NCI-H146 treated with DMSO at 0.1 percent for 48 hours (cell line): Measurements from ENCODE around the gene MT1X.
A peak's percentile ranks its signal among the peaks of the same experiment; 100 is the strongest.

Experiments used
- DNase-seq: peaks from one replicate; lab custom pipeline; 2025; ENCODE audit not compliant: unreplicated experiment; lab: John Stamatoyannopoulos, UW

The MT1X gene

DNA sequence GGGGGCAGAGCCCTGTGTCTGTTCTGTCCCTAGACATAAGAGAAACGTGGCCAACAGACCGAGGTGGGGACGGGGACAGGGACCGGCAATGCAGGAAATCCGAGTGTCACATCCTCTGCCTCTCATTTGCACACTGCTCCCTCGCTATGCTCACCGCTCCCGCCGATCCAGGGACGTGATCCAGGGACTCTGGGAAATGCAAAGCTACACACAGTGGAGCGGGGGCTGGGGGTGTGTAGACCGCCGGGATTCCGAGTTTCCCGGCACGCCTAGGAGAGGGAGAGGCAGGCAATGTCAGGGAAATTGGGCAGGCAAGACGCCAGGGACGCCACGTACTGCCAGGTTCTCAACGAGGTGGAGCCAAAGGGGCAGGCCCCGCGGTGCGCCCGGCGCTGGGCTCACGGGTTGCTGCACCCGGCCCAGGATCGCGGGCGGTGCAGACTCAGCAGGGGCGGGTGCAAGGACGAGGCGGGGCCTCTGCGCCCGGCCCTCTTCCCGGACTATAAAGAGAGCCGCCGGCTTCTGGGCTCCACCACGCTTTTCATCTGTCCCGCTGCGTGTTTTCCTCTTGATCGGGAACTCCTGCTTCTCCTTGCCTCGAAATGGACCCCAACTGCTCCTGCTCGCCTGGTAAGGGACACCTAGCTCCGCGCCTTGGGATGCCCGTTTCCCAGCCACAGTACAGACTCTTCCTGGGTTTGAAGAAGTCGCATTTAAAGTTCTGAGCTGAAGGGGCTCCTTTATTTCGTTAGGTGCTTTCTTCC, at the start of gene MT1X:
Gene MT1X, plus strand, starts transcription at position 532 of the 764 bp plus-strand sequence. Its CDS starts 71 bp downstream, at position 603.
- peak; percentile 62 for DNase-seq

- DNase-seq = no peak
Observed at GRCh38 chr16:56632848-56633365, 49.4 kb upstream of the MT1X start.

DNA sequence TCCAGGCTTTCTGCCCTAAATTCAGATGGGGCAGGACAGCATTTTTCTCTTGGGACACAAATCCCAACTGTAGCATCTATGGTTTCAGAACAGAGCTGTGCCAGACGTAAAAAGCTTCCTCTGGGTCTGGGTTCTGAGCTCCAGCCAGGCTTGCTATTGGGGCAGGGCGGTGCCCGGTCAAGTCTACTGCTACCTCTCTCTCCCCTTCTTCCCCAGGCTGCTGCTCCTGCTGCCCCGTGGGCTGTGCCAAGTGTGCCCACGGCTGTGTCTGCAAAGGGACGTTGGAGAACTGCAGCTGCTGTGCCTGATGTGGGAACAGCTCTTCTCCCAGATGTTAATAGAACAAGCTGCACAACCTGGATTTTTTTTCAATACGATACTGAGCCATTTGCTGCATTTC, 48.7 kb upstream of the MT1X start:
- no peak for DNase-seq

GRCh38 chr16:56634715-56635440, 47.4 kb upstream of the MT1X start:
- DNase-seq = no peak

DNA sequence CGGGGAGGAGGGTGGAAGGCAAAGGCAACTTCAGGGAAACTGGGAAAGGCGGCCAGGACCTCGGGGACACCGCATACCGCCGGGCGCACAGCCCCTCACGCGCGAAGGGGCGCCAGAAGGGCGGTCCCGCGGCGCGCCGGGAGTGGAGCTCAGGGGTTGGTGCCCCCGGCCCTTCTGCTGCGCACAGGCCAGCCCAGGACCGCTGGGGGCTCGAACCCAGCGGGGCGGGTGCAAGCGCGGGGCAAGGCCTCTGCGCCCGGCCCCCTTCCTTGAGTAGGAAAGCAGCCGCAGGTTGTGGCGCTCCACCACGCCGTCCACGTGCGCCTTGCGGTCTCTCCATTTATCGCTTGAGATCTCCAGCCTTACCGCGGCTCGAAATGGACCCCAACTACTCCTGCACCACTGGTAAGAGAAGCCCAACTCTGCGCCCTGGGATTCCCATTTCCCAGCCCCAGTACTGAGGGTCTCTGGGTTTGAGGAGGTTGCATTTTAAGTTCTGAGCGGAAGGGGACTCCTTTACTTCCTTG, 46.8 kb upstream of the MT1X start:
- no peak for DNase-seq

DNA sequence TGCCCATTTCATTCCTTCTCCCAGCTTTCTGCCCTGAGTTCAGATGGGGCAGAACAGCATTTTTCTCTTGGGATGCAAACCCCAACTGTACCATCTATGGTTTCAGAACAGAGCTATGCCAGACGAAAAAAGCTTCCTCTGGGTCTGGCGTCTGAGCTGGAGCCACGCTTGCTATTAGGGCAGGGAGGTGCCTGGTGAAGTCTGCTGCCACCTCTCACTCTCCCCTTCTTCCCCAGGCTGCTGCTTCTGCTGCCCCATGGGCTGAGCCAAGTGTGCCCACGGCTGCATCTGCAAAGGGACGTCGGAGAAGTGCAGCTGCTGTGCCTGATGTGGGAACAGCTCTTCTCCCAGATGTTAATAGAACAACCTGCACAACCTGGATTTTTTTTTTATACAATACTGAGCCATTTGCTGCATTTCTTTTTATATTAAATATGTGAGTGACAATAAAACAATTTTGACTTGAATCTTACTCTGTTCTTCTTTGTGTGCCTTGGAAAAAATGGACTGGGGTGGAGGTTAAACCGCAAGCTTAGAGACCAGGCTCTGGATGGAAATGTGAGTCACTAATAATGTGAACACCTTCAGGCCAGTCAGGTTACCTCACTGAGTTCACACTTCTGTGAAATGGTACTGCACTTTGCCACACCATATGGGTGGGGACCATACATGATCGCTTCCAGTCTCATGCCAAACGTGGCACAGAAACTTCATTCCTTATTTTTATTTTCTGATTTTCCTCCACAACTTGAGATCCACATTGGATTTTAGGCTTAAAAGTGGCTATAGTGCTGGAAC, 45.5 kb upstream of the MT1X start:
- DNase-seq = no peak

GRCh38 chr16:56637814-56638750, 44.2 kb upstream of the MT1X start, which contains the start of gene MT1A:
TSS of gene MT1A (plus strand) at chr16:56638666. CDS start at chr16:56638739, 73 bp downstream.
- no peak for DNase-seq

GRCh38 chr16:56639045-56639444, 43.2 kb upstream of the MT1X start:
- DNase-seq = no peak

GRCh38 chr16:56640076-56640475, 42.2 kb upstream of the MT1X start:
- DNase-seq = no peak

DNA sequence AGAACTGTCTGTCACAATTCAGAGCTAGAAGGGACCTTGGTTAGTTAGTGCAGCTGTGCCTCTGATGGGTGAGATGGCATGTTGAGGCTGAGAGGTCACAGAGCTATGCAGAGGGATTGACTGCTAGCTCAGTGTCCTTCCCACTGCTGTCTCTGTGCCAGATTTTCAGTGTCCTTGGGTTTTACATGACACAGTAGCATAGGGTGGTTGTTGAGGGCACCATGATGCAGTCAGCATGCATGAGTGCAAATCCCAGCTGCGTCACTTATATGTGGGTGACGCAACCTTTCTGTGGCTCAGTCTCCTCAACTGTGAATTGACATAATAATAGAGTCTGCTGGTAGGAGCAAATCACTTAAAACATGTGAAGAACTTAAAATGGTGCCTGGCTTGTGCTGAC, 41.1 kb upstream of the MT1X start:
- no peak for DNase-seq

DNA sequence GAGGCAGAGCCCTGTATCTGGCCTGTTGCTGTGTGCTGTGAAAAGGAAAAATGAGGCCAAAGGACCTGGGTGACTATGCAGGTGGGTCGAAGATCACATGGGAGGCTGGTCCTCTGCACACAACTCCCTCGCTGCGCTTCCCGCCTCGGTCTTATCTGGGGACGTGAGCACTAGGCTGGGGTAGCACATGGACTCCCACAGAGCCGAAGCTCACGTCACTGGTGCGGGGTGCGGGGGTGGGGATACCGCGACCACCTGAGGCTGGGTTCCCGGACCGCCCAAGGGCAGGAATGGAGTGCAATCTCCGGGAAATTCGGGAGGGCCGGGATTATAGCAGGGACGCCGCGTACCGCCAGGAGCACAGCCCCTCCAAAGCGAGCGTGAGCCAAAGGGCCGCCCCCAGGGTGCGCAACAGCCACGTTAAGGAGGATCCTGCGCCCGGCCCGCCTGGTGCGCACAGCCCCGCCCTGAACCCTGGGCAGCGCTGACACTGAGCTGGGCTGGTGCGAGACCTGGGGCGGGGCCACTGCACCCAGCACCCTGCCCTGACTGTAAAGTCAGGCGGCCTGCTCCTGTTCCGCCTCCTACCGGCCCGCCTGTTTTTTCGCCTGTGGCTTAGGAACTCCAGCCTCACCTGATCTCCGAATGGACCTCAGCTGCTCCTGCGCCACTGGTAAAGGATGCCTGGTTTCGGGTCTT, 39.0 kb upstream of the MT1X start:
- DNase-seq = no peak

DNA sequence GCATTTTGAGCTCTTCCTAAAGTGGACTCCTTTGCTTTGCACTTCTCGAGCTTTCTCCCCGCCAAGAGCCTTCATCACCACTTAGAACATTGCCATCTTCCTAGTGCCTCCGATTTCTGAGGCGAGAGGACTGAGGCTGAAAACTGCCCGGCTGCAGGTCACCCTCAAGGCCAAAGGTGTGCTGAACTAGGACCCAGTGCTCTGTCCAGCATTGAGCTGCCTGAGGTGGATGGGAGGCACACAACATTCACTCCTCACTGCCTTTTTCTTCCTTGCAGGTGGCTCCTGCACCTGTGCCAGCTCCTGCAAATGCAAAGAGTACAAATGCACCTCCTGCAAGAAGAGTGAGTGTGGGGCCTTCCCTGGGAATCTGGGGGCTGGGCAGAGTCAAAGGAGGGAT, 38.4 kb upstream of the MT1X start:
- DNase-seq = no peak

DNA sequence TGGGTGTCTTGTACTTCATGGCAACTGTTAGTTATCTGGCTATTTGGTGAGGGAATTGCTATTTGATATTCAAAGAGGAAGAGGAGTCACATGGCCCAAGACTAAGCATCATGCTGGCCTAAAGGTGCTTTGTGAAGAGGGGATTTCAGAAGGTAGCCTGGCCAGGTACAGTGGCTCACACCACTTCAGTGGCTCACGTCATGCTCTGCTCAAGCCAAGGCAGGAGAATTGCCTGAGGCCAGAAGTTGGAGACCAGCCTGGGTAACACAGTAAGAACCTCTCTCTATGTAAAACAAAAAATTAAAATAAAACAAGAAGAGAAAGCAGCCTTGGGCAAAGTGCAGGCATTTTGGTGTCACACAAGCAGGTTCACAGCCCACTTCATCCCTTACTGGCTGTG, 37.0 kb upstream of the MT1X start:
- DNase-seq = no peak

DNA sequence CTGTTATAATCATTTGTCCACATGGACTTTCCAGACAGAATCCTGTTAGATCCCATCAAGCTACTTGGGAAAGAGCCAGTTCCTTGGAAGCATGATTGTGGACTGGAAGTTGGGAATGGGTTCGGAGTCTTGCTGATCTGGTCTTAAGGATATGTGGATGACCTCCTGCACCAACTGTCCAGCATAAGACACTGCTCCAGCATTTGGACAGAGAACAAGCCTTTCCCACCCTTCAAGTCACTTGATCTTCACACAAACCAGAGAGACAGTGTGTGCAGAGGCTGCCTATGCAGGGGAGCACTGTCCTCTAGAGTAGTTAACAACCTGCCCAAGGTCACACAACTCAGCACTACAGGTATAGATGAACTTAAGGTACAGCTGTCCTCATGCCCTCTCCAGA, 36.4 kb upstream of the MT1X start:
- DNase-seq = no peak

DNA sequence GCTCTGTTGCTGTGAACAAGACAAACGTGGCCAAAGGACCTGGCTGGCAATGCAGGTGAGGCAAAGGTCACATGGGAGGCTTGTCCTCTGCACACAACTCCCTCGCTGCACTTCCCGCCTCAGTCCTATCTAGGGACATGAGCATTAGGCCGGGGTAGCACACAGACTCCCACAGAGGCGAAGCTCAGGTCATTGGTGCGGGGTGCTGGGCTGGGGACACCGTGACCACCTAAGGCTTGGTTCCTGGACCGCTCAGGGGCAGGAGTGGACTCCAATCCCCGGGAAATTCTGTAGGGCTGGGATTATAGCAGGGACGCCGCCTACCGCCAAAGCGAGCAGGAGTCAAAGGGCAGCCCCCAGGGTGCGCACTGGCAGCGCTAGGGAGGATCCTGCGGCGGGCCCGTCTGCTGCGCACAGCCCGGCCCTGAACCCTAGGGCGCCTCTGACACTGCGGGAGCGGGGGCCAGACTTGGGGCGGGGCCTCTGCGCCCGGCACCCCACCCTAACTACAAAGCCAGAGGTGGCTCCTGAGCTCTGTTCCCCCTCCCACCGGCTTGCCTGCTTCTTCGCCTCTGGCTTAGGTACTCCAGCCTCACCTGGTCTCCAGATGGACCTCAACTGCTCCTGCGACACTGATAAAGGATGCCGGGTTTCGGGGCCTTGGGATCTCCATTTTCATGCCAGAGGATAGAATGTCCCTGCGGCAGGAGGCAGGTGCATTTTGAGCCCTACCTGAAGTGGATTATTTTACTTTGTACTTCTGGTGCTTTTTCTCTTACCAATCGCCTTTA, 34.4 kb upstream of the MT1X start:
- no peak for DNase-seq

DNA sequence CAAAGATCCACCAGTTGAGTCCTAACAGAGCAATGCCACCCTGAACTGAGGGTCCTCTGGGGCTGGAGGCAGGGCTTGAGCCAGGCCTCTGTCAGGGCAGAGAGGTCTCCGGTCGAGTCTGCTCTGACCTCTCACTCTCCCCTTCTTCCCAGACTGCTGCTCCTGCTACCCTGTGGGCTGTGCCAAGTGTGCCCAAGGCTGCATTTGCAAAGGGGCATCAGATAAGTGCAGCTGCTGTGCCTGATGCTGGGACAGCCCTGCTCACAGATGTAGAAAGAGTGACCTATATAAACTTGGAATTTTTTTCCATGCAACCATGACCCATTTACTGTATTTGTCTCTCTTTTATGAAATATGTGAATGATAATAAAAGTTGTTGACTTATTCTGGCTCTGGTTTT, 33.0 kb upstream of the MT1X start:
- no peak for DNase-seq

GRCh38 chr16:56649820-56650219, 32.5 kb upstream of the MT1X start:
- DNase-seq = no peak

DNA sequence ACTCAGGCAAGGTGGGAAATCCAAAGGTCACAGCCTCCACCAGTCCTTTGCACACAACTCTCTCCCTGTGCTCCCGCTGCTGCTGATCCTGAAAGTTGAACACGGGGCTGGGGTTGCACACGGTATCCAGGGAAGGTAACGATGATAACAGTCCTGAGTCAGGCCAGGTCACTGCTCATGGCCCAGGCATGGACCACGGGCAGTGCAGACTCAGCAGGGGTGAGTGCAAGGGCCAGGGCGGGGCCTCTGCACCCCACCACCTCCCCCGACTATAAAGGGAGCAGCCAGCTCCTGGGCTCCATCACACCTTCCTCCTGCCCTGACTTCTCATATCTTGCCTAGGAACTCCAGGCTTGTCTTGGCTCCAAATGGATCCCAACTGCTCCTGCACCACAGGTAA, 30.7 kb upstream of the MT1X start, which contains the start of gene MT1B:
Gene MT1B, plus strand, starts transcription at position 301 of the 400 bp plus-strand sequence. Its CDS starts 68 bp downstream, at position 369.
- no peak for DNase-seq

- no peak for DNase-seq
Observed at GRCh38 chr16:56652600-56652999, 29.7 kb upstream of the MT1X start.
